NCI-H345 treated with DMSO at 0.1 percent for 48 hours (cell line): Measurements from ENCODE around the gene NR2F1-AS1.
"Not testable (repeated sequence)": the region's sequence is repeated elsewhere in the genome, so short reads cannot be mapped to it uniquely, and the experiment has no call there.

Experiments
- DNase-seq: peaks from one replicate; lab custom pipeline; 2025; ENCODE audit not compliant: unreplicated experiment; lab: John Stamatoyannopoulos, UW

NR2F1-AS1 gene

DNA sequence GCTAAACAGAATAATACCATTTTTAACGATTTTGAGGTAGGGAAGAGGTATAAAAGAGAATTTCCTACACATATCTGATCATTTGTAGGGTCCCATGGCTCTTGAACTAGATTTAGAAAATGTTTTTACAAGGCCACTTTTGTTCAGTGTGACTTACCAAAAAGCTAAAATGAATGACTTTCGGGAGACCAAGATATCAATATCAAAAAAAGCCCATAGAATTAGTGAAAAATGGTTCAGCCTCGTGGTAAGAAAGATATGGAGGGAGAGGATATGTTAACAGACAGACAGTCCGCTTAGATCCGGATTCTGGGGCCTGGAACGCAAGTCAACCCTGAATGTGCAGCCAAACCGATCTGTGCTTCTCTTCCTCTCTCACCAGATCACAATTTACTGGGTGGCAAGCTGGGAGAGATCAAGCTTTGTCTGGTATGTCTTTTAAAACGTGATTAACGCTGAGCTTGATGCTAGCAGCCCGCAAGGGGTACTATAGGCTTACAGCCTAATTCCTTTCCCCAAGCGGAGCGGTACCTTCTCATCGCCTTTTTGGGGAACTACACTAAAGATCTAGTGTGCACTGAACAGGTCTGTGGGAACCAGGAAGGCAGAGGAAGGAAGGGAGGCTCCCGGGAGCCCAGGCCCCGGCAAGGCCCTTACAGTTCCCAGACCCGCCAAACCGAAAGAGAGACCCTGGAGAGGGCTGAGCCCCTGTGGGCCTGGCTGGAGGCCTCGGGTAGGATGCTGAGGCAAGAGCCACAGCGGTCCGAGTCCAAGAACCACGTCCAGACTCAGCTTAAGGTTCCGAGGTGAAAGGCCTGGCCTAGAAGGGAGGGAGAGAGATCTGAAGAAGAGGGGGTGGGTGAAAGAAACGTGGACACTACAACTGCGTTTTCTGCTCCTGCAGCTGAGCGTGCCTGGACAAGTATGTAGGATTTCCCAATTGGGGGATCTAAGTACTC is 2.9 kb downstream of the NR2F1-AS1 start:
- DNase-seq = no peak

DNA sequence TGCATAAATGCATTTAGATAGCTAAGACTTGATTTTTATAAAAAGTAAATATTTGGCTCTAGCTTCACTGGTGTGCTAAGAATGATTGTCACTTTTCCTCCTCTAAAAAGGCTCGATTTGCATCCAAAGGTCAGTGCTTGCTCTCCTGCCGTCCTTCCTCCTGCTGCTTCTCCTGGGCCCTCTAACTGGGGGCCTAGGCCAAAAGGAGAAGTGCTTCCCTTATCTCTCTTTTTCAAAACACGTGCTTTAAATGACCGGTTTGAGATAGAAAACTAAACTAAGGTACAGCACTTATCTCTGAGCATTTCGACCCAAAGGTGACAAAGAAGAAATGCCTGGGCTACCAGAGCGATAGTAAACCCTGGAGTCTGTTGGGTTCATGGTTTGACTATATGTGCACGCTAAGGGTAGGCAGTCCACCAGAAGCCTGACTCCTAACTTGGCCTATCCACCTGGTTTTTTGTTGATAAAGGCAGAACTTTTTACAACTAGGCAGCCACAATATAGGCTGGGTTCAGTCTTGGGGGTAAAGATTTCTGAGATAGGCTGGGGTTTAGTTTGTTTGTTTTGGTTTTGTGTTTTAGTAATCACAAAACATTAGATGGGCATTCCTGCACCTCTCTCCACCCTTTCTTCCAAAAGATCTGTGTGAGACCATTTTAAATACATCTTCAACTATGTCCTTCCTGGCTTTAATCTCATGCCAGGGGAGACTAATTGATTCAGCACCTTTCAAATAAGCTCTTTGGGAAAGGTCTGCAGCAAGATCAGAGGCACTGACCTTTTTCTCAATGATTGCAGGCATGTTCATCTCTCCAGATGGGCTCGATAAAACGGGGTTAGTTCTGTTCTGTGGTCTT is 3.8 kb downstream of the NR2F1-AS1 start:
- no peak for DNase-seq

- DNase-seq = no peak
Measured at GRCh38 chr5:93575461-93576414, 5.3 kb downstream of the NR2F1-AS1 start.

DNA sequence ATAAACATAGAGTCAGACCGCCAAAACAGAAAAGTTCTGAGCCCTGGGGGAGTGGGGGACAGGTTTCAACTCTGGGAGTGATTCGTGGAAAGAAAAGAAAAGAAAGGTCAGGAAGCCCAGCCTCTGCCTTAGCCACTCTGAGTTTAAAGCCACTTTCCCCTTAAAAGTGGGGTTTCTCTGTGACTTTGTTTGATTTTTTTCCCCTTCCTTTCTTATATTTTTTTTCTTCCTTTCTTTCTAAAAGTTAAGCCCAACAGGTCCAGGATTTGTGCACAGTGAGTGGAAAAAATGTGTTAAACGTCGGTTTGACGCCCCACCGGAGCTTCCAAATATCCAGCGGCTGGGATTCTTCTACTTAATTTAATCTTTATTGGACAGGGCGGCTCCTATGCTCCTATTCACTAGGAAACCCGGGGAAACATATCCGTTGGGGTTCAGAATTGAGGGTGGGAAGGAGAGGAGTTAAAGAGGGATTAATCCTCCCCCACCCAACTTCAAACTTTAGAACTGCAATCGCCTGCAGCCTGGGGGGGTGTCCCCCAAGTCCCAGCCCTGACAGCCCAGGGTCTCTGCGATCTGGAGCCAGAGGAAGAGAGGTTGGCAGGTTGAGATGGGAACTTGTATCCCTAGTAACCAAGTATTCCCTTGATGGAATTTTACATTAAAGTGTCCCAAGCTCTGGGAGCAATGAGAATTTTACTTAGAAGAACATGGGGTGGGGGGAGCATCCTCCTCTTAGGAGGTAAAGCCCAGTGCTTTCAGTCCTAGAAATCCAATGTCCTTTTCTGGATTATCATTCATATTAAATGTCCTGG is 6.3 kb downstream of the NR2F1-AS1 start:
- DNase-seq = no peak

GRCh38 chr5:93573354-93574351 is 7.4 kb downstream of the NR2F1-AS1 start:
- no peak for DNase-seq

GRCh38 chr5:93572608-93573353 is 8.2 kb downstream of the NR2F1-AS1 start:
- no peak for DNase-seq

- DNase-seq = no peak
Measured at GRCh38 chr5:93572101-93572607, 8.9 kb downstream of the NR2F1-AS1 start.

GRCh38 chr5:93571114-93571949 is 9.7 kb downstream of the NR2F1-AS1 start:
- no peak for DNase-seq

- DNase-seq = no peak
Measured at GRCh38 chr5:93570294-93571113, 10.5 kb downstream of the NR2F1-AS1 start.

DNA sequence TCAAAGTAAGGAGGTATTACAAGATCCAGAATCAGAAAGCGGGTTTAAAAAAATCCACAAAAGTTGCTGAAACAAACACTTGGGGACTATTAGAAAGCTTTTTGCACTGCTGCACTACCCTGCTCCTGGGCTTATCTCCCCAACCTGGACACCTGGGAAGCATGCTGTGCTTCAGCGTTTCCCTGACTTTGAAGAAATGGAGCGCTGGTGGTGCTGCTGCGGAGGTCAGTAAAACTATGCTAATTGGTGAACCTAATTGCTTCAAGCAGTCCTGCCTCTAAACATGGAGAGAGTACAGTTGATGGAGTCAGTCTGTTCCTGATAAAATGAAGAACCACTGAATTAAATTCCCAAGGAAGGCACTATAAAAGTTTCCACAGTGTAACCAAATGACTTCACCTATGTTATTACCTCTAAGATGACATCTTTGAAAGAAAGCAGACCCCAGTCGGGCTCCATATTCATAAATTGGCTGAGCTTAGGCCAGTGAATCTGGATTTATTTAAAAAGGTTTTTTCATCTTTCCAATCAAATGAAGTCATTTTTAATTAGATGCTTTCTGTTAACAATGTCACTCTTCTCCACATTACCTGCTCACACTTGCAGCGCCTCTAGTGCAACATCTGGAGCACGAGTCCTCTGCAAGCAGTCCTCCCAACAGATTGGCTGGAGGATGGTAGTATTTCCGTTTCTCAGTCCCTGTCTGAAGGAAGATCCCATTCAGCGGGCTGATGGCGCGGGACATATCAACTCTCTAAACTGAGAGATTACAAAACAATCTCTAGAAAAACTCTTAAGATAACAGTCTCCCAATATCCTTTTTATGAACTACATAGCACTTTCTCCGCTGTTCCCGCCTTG is 11.5 kb downstream of the NR2F1-AS1 start:
- DNase-seq = no peak

DNA sequence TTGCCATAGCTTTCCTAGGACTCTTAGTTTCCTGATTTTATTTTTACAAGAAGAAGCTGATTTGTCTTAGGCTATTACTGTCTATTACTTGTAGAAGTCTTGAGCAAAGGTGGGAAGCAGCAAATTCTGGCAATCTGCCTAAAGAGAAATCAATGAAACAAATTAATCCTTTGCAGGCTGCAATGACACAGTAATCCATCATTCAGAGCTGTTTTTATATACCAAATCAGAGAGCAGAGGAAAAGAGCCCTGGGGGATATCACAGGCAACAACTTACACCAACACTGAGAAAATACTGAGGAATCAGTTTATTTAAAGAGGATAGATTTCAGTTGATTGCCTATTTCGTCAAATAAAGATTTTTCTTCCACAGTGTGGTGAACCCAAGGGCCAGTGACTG is 13.6 kb downstream of the NR2F1-AS1 start:
- no peak for DNase-seq

DNA sequence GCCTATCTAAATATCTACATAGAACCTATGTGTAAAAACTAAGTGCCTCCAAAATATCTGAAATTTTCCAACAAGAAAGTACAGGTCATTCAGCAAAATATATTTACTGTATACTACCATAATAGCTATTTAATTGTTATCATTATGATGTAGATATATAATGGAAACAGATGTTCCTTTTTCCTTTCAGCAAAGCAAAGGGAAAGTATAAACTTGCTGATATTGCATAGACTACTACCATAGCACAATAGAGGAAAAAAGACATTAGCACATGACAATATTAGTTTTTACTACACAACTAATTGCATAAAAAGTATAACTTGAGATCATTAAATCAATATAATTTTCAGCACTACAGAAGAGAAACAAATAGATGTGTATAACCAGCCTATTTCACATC is 14.9 kb downstream of the NR2F1-AS1 start:
- no peak for DNase-seq

DNA sequence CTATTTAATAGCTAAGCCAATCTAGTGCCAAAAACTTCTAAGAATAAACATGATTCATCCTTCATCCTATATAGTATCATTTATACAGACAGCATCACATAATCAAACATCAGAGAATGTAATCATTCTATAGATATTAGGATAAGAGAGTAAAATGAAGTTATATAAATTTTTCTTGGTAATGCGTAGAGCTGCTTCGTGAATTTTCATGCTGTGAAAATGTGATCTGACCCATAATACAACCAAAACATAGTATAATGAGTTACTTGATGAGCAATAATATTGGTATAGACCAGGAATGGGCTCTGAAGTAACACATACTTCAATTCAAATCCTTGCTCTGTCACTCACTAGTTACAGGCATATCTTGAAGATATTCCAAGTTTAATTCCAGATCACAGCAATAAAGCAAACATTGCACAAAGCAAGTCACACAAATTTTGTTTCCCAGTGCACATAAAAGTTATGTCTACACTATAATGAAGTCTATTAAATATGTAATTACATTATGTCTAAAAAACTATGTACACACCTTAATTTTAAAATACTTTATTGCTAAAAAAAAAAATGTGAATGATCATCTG is 23.9 kb downstream of the NR2F1-AS1 start:
- DNase-seq = no peak

GRCh38 chr5:93549594-93549993 is 31.4 kb downstream of the NR2F1-AS1 start:
- DNase-seq = not testable (repeated sequence)

GRCh38 chr5:93545872-93546271 is 35.1 kb downstream of the NR2F1-AS1 start:
- no peak for DNase-seq
